ENCODE data around the gene PM20D2.

PM20D2 gene

GRCh38 chr6:89209457-89209856 lies 63.6 kb downstream of the PM20D2 start:
- DNase-seq (ENCODE audit: low read depth), result no peak
- TF ChIP-seq CTCF (IDR thresholded peaks at IDR 0.05; ENCODE audit: insufficient read depth, low read depth, low read length, missing control alignments), result no peak
- H3K4me3 ChIP-seq (ENCODE audit: low read depth, low read length), result no peak overlapping the region

GRCh38 chr6:89212472-89212871 lies 66.6 kb downstream of the PM20D2 start:
- no peak overlapping the region for H3K4me3 ChIP-seq (ENCODE audit: low read depth, low read length)
- TF ChIP-seq CTCF (IDR thresholded peaks at IDR 0.05; ENCODE audit: insufficient read depth, low read depth, low read length, missing control alignments), result no peak
- DNase-seq (ENCODE audit: low read depth), result no peak

- DNase-seq (ENCODE audit: low read depth), result no peak
Measured at GRCh38 chr6:89214197-89214596, 68.3 kb downstream of the PM20D2 start.

More at GRCh38 chr6:89214197-89214596, 68.3 kb downstream of the PM20D2 start:
- H3K4me3 ChIP-seq (ENCODE audit: low read depth, low read length), result no peak overlapping the region
- TF ChIP-seq CTCF (IDR thresholded peaks at IDR 0.05; ENCODE audit: insufficient read depth, low read depth, low read length, missing control alignments), result no peak
